HEK293 (cell line): Measurements from ENCODE around the gene ZNF350.
A peak's percentile ranks its signal among the peaks of the same experiment; 100 is the strongest.

Experiments
- BCL11A ChIP-seq: fragments of 450-650 bp; formaldehyde crosslinking; IDR thresholded peaks from 2 replicates; pipeline ENCODE4 v1.5.1; 2016; ENCODE audit warnings: low read depth, missing biosample characterization, missing genetic modification characterization
- GLIS1 ChIP-seq: fragments of 450-650 bp; formaldehyde crosslinking; IDR thresholded peaks from 2 replicates; pipeline ENCODE4 v1.5.1; 2016; ENCODE audit warnings: missing biosample characterization, missing genetic modification characterization
- REST ChIP-seq: fragments of 450-650 bp; formaldehyde crosslinking; IDR thresholded peaks from 2 replicates; pipeline ENCODE4 v1.5.1; 2016; ENCODE audit warnings: missing biosample characterization, missing genetic modification characterization
- ZBTB11 ChIP-seq: fragments of 450-650 bp; formaldehyde crosslinking; conservative IDR thresholded peaks from 2 replicates; pipeline ENCODE4 v1.5.1; 2016; ENCODE audit warnings: low read depth, missing biosample characterization, missing genetic modification characterization
- ZBTB44 ChIP-seq: fragments of 450-650 bp; IDR thresholded peaks from 2 replicates; pipeline ENCODE4 v1.5.1; 2018; ENCODE audit warnings: missing biosample characterization, mild to moderate bottlenecking, missing genetic modification characterization
- ZBTB8A ChIP-seq: fragments of 450-650 bp; formaldehyde crosslinking; IDR thresholded peaks from 2 replicates; pipeline ENCODE4 v1.5.1; 2016; ENCODE audit warnings: missing biosample characterization, missing genetic modification characterization
- ZFP37 ChIP-seq: fragments of 450-650 bp; formaldehyde crosslinking; IDR thresholded peaks from 2 replicates; pipeline ENCODE4 v1.5.1; 2016; ENCODE audit warnings: missing biosample characterization, missing genetic modification characterization
- ZFP41 ChIP-seq: fragments of 450-650 bp; formaldehyde crosslinking; IDR thresholded peaks from 2 replicates; pipeline ENCODE4 v1.5.1; 2016; ENCODE audit warnings: missing biosample characterization, missing genetic modification characterization, borderline replicate concordance
- ZNF155 ChIP-seq: fragments of 450-650 bp; formaldehyde crosslinking; IDR thresholded peaks from 2 replicates; pipeline ENCODE4 v1.5.1; 2016; ENCODE audit warnings: missing biosample characterization, missing genetic modification characterization
- ZNF214 ChIP-seq: fragments of 450-650 bp; formaldehyde crosslinking; IDR thresholded peaks from 2 replicates; pipeline ENCODE4 v1.5.1; 2017; ENCODE audit warnings: missing biosample characterization, mild to moderate bottlenecking, missing genetic modification characterization, borderline replicate concordance
- ZNF280D ChIP-seq: fragments of 450-650 bp; formaldehyde crosslinking; IDR thresholded peaks from 2 replicates; pipeline ENCODE4 v1.5.1; 2016; ENCODE audit warnings: missing biosample characterization, missing genetic modification characterization
- ZNF416 ChIP-seq: fragments of 450-650 bp; formaldehyde crosslinking; IDR thresholded peaks from 2 replicates; pipeline ENCODE4 v1.5.1; 2016; ENCODE audit warnings: missing biosample characterization, missing genetic modification characterization
- ZNF473 ChIP-seq: fragments of 450-650 bp; formaldehyde crosslinking; IDR thresholded peaks from 2 replicates; pipeline ENCODE4 v1.5.1; 2017; ENCODE audit warnings: missing biosample characterization, missing genetic modification characterization
- ZNF48 ChIP-seq: fragments of 450-650 bp; formaldehyde crosslinking; IDR thresholded peaks from 2 replicates; pipeline ENCODE4 v1.5.1; 2016; ENCODE audit warnings: missing biosample characterization, missing genetic modification characterization
- ZNF488 ChIP-seq: fragments of 450-650 bp; formaldehyde crosslinking; IDR thresholded peaks from 2 replicates; pipeline ENCODE4 v1.5.1; 2016; ENCODE audit warnings: missing biosample characterization, missing genetic modification characterization
- ZNF501 ChIP-seq: fragments of 450-650 bp; formaldehyde crosslinking; IDR thresholded peaks from 2 replicates; pipeline ENCODE4 v1.5.1; 2016; ENCODE audit warnings: missing biosample characterization, missing genetic modification characterization
- ZNF510 ChIP-seq: fragments of 450-650 bp; formaldehyde crosslinking; IDR thresholded peaks from 2 replicates; pipeline ENCODE4 v1.5.1; 2018; ENCODE audit warnings: mild to moderate bottlenecking, missing genetic modification characterization, missing biosample characterization; ENCODE audit not compliant: insufficient replicate concordance
- ZNF521 ChIP-seq: fragments of 450-650 bp; formaldehyde crosslinking; IDR thresholded peaks from 2 replicates; pipeline ENCODE4 v1.5.1; 2017; ENCODE audit warnings: missing biosample characterization, mild to moderate bottlenecking, missing genetic modification characterization
- ZNF626 ChIP-seq: fragments of 450-650 bp; sonication (Bioruptor Pico); formaldehyde crosslinking; IDR thresholded peaks from 2 replicates; pipeline ENCODE4 v1.5.1; 2018; ENCODE audit warnings: missing biosample characterization, missing genetic modification characterization, inconsistent platforms
- ZNF704 ChIP-seq: fragments of 450-650 bp; formaldehyde crosslinking; IDR thresholded peaks from 2 replicates; pipeline ENCODE4 v1.5.1; 2016; ENCODE audit warnings: missing biosample characterization, missing genetic modification characterization
- ZNF747 ChIP-seq: fragments of 450-650 bp; formaldehyde crosslinking; IDR thresholded peaks from 2 replicates; pipeline ENCODE4 v1.5.1; 2016; ENCODE audit warnings: missing biosample characterization, missing genetic modification characterization
- ZSCAN18 ChIP-seq: fragments of 450-650 bp; formaldehyde crosslinking; IDR thresholded peaks from 2 replicates; pipeline ENCODE4 v1.5.1; 2016; ENCODE audit warnings: missing biosample characterization, missing genetic modification characterization
- ZXDB ChIP-seq: fragments of 450-650 bp; formaldehyde crosslinking; IDR thresholded peaks from 2 replicates; pipeline ENCODE4 v1.5.1; 2016; ENCODE audit warnings: missing biosample characterization, missing genetic modification characterization

ZNF350 gene

GRCh38 chr19:51926784-51927741 is 59.6 kb downstream of the ZNF350 start, which contains the start of gene ZNF613 (continued):
- no peak for TF ChIP-seq ZSCAN18
- TF ChIP-seq ZBTB11 (tag by site-specific recombination), result peak; percentile 65
- TF ChIP-seq ZBTB44, result no peak
- TF ChIP-seq ZNF48 (tag by site-specific recombination), result no peak
- no peak for TF ChIP-seq BCL11A (tag by site-specific recombination)
- no peak for TF ChIP-seq GLIS1
- no peak for TF ChIP-seq ZNF473 (tag by site-specific recombination)
- TF ChIP-seq ZNF214 (tag by site-specific recombination), result no peak
- TF ChIP-seq ZFP37 (tag by site-specific recombination), result no peak
- TF ChIP-seq ZFP41 (tag by site-specific recombination), result no peak
- TF ChIP-seq ZNF488 (tag by site-specific recombination), result no peak
- no peak for TF ChIP-seq ZBTB8A (tag by site-specific recombination)
- 0 out of 2 replicates have a peak, but pooled peaks have one; percentile 14 for TF ChIP-seq REST
- peak; percentile 78; the same call in 1 of the 2 replicates for TF ChIP-seq ZNF704 (tag by site-specific recombination)
- TF ChIP-seq ZNF280D (tag by site-specific recombination), result peak; percentile 66; the same call in 1 of the 2 replicates
- TF ChIP-seq ZNF501 (tag by site-specific recombination), result no peak; the same call in 1 of the 2 replicates
- TF ChIP-seq ZNF155 (tag by site-specific recombination), result no peak
- peak; percentile 82 for TF ChIP-seq ZXDB (tag by site-specific recombination)
- TF ChIP-seq ZNF510 (tag by site-specific recombination), result no peak
- no peak for TF ChIP-seq ZNF521 (tag by site-specific recombination)
- TF ChIP-seq ZNF626 (tag by site-specific recombination), result no peak
- TF ChIP-seq ZNF416 (tag by site-specific recombination), result no peak
- TF ChIP-seq ZNF747, result no peak
